Stomach (tissue), 4 donors: Measurements from ENCODE around the gene DGKD.

Source experiments
- POLR2A ChIP-seq, 4 donors: fragments of 450-650 bp; IDR thresholded peaks; one replicate each; pipeline ENCODE4 v1.6.1; 2016; ENCODE audit warnings: antibody characterized with exemption in 4 of 4, control low read depth in 2 of 4, mild to moderate bottlenecking in 1 of 4, moderate library complexity in 1 of 4
- TF ChIP-seq, protein P1 (sequence below), 7 experiments: fragments of 450-650 bp in 4 of 7; fragments of 200-600 bp in 3 of 7; sonication (generic) in 3 of 7; IDR thresholded peaks; one replicate each; pipeline ENCODE4 v1.5.1; 2016 to 2019; ENCODE audit warnings: antibody characterized with exemption in 7 of 7, control low read depth in 2 of 7, mild to moderate bottlenecking in 1 of 7

DNA sequence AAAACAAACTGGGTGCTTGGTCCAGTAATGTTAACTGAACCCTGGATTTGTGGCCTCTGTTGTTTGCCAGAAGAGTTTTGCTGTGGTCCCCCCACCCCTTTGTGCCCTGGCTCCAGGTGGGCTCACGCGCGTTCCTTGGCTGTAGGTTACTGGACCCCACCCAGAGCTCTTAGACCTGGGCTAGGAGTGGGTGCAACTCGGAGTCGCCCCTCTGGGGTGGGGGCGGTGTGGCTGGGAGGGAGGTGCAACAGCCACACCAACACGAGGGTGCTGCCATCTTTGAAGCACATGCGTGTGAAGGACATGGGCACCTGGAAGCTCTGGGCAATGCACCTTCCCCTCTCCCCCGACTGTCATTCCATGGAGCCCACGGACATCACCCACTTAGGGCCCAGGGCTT lies 119.6 kb downstream of the DGKD start:
- no peak for TF ChIP-seq POLR2A (IDR thresholded peaks at IDR 0.05)
- TF ChIP-seq, protein P1, sequence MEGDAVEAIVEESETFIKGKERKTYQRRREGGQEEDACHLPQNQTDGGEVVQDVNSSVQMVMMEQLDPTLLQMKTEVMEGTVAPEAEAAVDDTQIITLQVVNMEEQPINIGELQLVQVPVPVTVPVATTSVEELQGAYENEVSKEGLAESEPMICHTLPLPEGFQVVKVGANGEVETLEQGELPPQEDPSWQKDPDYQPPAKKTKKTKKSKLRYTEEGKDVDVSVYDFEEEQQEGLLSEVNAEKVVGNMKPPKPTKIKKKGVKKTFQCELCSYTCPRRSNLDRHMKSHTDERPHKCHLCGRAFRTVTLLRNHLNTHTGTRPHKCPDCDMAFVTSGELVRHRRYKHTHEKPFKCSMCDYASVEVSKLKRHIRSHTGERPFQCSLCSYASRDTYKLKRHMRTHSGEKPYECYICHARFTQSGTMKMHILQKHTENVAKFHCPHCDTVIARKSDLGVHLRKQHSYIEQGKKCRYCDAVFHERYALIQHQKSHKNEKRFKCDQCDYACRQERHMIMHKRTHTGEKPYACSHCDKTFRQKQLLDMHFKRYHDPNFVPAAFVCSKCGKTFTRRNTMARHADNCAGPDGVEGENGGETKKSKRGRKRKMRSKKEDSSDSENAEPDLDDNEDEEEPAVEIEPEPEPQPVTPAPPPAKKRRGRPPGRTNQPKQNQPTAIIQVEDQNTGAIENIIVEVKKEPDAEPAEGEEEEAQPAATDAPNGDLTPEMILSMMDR (IDR thresholded peaks at IDR 0.05) = no peak
